EH (cell line): ENCODE measurements around the gene PHF21A.

ENCODE experiments used
- DNase-seq: peaks from one replicate; pipeline ENCODE4 v3.0.0-alpha.2; 2015; ENCODE audit warnings: low read depth

PHF21A gene

DNA sequence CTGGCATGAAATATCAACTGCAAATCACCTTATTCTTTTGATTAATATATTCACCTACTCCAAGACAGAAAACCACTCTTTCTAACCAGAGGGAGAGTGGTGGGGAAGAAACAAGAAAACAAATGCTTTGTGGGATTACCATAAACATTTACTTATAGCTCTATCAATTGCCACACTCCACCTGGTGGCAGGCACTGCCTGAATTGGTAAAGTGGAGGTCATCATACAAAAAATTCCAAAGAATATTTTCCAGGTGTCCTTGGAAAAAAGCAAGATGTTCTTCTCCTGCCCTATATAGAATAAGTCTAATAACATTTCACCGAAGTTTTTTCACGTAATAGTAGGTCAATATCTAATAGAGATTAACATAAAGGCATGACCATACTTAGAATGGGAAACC is 45.3 kb downstream of the PHF21A start:
- DNase-seq, result no peak

DNA sequence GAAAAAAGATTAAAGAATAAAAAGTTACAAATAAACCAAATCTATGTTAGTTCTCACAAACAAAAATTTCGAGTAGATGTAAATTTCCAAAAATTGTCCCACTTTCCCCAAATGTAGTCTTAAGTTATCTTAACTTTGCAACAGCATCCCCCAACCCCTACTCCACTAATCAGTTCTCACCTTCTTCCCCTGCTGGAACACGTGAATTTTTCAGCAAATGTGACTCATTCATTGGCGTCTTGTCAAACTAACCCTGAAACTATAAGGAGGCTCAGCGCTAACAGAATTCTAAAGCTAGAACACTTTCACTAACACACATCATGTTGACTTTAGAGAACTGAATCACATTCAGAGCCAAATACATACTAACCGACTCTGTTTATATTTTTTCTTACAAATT is 46.1 kb downstream of the PHF21A start:
- peak; percentile 45 for DNase-seq

DNA sequence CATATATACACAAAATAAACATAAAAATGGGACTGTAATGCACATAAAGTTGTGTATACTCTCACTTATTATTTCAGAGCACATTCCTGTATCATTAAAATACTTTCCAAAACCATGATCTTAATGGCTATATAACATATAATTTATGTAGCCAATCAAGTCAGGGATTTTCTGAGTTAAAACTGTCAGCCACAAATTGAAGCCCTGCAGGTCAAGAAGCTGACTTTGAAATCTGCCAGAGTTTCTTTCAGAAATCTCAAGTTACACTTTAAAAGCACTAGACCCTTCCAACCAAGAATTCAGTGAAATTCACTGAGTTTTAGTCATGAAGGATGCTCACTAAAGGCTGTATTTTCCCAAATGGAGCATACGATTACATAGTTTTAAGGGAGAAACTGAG is 47.6 kb downstream of the PHF21A start:
- DNase-seq, result no peak

DNA sequence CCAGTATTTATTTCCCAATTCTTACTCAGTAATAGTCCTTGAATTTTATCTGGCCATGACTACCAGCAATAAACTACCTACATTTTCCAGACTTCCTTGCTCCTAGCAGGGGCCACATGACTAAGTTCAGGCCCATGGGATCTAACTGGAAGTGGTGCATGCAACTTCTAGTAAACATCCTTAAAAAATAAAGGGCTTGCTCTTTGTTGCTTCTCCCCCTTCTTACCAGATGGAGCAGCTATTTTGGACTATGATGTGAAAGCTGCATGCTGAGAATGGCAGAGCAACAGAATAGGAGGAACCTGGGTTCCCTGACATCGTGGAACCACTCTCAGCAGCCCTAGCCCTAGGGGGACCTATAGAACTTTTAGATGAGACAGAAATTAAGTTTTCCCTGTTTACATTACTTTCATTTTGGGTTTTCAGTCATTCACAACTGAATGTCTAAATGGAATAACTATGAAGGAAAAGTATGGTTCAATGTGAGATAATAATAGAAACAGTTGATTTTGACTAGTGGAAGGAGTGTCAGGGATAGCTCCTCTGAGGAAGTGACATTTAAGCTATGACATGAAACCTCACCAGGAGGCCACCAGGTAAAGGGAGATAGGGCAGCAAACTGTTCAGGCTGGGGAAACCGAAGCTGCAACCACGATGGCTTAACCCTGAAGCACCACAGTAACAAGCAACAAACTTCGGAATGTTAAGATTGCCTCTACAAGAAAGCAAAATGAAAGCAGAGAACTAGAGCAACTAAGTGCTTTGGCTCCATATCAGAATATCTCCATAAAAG is 48.9 kb downstream of the PHF21A start:
- no peak for DNase-seq

DNA sequence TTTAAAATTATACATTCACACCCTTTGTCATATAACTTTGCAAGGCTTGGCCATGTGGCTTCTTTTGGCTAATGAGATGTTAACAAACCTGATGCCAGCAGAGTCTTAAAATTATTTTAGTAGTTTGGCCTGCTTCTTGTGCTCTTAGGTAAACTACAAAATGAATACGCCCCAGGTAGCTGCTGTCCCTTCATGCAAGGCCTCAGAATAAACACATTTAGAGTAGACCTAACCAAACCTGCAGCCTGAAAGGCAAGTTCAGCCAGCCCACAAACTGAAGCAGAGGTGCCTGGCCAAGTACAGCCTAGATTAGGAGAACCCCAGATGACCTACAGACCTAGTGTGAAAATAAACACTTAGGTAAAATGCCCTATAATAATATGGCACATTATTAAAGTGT is 50.2 kb downstream of the PHF21A start:
- DNase-seq, result no peak

DNA sequence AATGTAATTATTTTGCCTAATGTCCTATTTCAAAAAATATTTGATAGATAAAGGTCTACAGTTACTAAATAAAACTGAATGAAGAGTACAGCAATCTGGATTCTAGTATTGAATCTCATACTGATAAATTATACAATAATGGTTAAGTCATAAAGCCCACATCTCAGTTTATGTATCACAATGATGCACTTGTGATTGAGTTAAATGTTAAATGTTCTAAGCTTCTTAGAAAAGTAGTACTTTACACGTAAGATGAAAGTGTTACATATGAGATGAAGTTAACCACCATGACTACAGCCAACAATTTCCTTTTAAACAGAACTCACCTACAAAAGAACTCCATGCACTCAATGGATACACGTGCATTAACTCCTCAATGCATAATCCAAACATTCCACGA is 51.7 kb downstream of the PHF21A start:
- DNase-seq, result no peak

DNA sequence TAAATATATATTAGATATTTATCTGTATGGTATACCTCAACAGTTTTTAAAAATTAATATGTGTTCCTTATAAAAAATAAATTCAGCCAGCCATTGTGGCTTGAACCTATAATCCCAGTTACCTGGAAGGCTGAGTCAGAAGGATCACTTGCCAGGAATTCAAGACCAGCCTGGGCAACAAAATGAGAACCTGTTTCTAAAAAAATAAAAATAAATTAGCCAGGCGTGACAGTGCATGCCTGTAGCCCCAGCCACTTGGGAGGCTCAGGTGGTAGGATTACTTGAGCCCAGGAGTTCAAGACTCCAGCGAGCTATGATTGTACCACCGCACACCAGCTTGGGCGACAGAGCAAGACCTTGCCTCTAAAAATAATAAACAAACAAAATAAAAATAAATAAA is 54.9 kb downstream of the PHF21A start:
- DNase-seq, result no peak

DNA sequence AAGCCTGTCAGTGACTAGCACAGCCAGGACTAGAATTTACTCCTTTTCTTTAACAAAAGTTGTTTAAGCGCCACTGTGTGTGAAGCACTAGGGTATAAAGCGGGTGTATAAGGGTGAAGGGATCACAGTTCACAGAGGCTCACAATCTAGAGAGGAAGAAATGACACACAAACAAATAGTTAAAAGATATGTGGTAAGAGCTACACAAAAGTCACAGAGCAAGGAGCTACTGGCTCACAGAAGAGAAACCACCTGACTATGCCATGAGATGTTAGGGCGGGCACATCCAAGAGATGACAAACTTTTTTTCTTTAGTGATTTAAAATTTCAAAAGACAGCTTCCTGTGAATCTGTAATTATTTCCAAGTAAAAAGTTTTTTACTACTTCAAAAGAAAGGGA is 55.6 kb downstream of the PHF21A start:
- no peak for DNase-seq

DNA sequence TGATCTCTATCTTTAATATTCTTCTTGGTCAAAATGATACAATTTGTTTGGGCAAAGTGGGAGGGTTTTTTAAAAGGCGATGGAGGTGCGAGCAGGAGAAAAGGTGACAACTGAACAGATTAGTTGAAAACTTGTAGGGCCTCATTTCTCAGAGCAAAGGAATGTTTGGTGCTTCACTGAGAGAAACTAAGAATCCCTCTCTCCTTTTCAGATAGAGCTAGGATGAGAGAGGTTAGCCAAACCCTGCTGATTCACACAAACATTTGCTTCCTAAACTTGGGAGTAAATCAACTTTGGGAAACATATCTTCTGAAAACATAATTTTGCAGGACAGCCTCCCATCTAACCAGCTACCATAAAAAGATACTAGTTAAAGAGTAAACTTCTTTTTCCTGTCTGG is 57.0 kb downstream of the PHF21A start:
- peak; percentile 29 for DNase-seq

DNA sequence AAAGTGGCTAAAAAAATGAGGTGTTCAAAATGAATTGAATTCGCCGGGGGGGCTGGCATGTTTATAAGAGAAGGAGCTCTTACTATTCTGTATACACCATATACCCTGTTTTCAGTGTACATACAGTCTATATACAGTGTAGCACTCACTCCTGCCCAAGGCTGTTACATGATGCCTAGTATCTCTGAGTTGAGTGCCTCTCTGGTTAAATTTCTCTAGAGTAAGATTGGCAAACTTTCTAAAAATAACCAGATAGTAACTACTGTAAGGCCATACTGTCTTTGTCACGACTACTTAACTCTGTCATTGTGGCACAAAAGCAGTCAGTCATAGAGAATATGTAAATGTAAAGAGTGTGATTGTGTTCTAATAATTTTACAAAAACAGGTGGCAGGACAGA is 58.1 kb downstream of the PHF21A start:
- DNase-seq, result no peak

DNA sequence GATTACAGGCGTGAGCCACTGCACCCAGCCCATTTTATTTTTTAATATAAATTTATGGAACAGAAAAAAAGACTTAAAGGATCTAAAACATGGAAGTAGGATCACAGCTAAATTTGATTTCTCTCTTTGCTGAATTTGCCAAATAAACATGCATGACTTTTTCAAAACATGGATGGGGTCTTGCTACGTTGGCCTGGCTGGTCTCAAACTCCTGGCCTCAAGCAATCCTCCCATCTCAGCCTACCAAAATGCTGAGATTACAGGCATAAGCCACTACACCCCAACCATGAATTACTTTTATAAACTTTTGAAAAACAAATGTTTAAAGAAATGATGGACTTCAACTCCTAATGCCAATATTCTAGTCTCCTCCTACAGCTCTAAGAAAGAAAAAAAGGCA is 61.2 kb downstream of the PHF21A start:
- no peak for DNase-seq

DNA sequence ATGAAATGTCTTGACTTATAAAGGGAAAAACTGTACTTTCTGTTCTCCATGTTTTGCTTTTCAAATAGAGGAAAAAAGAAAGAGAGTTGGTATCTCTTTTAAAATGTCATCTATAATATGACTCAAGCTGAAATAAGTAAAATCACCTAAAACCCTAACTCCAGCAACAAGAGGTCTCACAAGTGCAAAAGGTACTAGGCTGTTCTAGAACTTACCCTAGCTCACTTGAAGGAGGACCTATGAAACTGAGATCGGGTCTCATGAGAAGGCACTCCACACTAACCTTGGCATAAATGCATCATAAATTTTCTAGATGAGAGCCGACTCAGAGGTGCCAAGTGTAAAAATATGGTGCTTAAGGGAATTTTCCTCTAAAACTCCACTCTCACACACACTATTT is 63.8 kb downstream of the PHF21A start:
- no peak for DNase-seq

DNA sequence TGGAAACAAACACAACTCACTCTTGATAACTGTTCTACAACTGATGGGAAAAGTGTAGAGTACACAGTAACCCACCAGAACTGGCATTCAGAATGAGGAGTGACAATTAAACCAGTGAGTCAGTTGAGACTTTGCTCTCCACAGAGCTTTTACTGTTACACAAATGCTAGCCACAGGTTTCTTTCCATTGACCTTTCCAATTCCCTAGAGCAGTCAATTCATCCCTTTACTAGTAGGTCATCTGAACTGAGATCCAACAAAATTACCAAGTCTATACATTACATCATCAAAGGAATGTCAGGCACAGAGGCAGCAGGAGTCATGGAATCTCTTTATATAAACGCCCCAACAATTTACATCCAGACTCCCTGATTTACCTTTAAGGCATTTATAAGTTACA is 65.9 kb downstream of the PHF21A start:
- DNase-seq, result peak; percentile 62

DNA sequence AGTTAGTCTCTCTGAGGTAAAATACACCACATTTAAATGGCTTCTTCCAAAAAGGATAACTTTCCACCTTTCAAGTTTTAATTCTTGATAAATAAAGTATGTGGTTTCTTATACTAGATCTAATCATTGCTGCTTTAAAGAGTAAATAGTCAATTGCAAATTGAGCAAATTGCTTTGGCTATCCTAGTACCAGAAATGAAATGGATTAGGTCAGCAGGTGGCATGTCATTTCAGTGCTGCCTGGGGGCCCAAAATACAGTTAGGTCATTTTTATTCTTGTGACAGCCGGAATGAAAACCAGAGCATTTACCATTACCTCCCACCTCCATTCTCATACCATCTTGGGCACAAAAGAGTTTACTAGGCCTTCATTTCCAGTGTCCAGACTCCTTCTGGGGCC is 70.2 kb downstream of the PHF21A start:
- no peak for DNase-seq

DNA sequence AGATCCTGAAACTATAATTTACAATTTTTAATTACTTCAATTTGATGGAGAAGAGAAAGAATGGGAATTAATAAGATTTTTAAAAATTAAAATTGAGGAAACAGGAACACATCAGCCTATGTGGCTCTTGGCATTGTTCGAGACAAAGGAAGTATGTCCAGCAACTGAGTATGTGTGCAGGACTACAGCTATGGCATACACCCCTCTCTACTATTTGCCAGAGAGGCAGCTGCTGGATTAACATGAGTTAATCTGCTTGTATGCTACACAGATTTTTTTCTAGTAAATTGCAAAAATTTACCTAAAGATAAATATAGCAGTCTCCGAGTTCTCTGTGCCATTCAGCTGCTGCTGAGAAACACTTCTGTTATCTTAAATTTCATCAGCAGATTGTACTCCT is 70.6 kb downstream of the PHF21A start:
- DNase-seq, result no peak

DNA sequence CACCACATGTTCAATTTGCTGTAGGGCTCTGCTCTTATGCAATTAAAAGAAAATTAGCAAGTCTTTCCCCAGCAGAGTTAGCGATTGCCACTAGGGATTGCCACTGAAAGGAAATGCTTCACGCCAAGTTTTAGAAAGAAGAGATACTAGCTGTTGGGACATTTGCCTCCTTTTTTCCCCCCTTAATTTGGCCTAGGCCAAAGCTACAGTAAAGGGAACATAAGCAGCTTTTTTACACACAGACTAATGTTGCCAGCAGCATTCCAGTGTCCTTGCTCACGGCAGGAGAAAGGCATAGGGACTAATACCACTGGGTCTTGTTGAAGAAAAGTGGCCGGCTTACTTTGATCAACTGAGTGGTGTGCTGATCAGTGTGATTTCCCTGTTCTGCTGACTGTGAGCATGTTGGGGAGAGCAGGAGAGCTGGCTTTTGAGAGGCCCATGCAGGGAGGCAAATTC is 71.2 kb downstream of the PHF21A start:
- DNase-seq, result peak; percentile 88

DNA sequence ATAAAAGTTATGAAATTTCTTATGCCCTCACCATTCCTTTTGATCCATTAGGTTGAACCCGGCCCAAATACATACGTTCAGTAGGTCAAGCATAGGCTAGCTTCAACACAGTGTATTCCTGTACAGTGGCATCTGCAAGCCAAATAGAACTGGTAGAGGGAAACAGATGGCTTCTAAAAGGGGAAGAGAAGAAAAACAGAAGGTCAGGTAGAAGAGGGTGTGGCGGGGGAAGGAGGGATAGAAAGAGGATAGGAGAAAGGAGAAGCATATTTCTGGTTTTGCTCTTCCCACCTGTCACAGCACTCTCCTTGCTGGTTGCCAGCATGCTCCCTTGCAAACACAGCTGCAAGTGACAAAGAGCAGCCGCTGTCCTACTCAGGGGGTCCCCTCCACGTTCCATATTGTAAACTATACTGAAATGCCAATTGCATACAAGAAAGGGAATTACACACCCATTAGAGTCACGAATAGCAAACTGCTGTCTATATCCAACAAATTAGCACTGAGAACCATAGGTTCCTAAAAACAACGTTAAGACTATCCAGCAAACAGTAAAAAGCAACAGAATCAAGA is 71.8 kb downstream of the PHF21A start:
- no peak for DNase-seq

DNA sequence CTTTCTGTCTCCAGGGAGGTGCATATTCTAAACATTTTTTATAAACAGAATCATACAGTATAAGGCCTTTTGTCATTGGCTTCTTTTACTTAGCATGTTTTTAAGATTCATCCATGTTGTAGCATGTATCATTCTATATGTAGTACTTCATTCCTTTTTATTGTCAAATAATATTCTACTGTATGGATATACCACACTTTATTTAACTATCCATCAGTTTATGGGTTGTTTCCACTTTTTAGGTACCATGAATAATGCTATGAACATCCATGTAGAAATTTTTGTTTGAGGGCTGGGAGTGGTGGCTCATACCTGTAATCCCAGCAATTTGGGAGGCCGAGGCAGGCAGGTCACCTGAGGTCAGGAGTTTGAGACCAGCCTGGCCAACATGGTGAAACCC is 73.1 kb downstream of the PHF21A start:
- DNase-seq, result no peak

DNA sequence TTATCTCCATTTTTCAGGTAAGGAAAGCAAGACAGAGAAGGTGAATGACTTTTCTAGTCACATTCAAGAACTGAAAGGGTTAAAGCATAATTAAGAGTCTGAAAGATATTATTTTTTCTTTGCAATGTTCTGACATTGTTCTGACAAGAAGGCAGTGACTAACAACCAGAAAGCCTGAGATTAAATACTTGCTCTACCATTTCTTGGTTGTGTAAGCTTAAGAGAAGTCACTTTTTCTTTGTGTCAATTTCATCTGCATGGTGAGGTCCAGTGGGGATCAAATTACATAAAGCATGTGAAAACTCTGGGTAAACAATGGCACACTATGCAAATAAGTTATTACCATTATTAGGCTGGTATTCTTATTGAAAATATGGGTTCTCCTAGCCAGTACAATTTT is 73.7 kb downstream of the PHF21A start:
- peak; percentile 15 for DNase-seq

DNA sequence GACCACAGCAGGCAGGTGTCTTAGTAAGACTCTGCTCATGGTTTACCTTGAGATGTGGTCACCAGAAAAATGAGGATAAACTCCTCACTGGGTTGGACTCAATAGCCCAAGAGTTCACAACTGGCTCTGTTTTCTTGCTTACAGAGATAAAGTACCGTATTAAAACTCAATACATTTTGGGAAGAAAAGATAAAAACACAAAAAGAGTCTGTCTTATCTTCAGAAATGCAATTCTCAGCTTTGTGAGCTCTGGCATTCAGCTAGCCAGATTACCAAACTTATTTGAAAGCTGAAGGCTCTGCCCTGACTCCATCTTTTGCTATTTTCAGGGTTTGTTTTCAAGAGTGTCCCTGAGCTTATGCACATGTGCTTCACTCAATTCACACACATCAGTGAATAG is 75.4 kb downstream of the PHF21A start:
- no peak for DNase-seq

DNA sequence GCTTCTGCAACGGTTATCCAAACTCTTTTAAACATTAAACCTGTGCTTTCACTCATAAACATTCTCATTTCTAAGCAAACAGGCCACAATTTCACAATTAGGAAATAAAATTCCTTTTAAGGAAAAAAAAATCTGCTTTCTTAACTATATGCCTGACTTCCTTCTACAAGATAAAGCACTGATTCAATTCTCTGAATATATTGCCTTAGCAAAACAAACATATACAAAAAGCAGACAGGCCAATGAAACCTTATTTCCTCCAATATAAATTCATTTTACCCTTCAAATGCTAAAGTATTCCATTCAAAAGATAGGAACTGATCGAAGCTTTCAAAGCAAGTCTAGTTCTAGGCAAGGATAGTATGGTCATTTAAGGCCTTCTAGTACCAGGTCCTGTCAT is 76.7 kb downstream of the PHF21A start:
- DNase-seq, result no peak

DNA sequence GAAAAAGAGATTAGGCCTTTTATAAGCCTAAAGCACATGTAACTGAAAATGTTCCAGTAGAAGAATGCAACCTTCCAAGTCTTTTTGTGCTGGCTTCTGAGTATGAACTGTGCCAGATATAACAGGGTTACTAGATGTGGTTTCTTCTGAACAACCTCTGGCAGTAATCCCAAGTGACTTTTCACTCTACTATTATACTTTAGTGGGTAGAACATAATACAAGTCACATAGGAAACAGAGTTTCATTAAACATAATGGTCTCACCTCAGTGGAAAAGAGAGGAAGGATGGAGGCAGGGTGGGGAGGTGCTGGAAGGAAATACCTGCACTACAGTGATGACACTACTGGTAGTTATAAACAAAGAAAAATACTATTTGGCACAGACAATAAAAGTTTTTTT is 81.3 kb downstream of the PHF21A start:
- DNase-seq, result peak; percentile 77

DNA sequence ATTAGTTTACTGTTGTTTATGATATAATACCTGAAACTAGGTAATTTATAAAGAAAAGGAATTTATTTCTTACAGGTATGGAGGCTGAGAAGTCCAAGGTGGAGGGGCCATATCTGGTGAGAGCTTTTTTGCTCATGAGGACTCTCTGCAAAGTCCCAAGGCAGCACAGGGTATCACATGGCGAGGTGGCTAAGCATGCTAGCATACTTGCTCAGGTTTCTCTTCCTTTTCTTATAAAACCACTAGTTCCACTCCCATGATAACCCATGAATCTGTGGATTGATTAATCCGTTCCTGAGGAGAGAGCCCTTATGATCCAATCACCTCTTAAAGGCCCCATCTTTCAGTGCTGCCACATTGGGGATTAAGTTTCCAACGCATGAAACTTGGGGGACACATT is 82.7 kb downstream of the PHF21A start:
- no peak for DNase-seq

DNA sequence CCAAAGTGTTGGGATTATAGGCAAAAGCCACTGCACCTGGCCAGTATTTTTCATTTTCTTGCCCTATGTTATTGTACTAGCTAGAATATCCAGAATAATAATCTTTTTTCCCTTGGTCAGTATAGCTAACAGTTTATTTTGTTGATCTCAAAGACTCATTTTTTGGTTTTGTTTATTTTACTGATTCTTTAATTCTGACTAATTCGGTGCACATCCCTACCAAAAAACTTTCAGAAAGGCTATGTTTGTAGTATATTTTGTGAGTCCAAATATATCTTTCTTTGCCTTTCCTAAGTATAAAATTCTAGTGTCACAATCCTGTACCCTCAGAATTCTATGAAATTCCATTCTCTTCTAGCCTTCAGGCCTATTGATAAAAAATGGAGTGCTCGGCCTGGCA is 84.3 kb downstream of the PHF21A start:
- peak; percentile 59 for DNase-seq
